K562 (cell line): ENCODE measurements around the gene IDH1. TPM values are rescaled to one million over a fixed set of nuclear protein-coding genes. Genes with fewer than 3 reads are reported as not detected.

Source experiments
- CEBPG ChIP-seq, 3 experiments: fragments of 200-800 bp in 1 of 3; sonication (Bioruptor generic) in 1 of 3; sonication (generic) in 1 of 3; formaldehyde crosslinking in 1 of 3; IDR thresholded peaks in 2 of 3; conservative IDR thresholded peaks in 1 of 3; 2 replicates each; pipeline versions ENCODE4 v1.6.1 to v1.8.0; 2016 to 2022; ENCODE audit warnings: missing compliant biosample characterization in 2 of 3, missing genetic modification characterization in 2 of 3, mild to moderate bottlenecking in 1 of 3, missing genetic modification reagents in 1 of 3
- DDX20 ChIP-seq: fragments of 450-650 bp; IDR thresholded peaks from 2 replicates; pipeline ENCODE4 v1.6.1; 2016; ENCODE audit warnings: missing genetic modification characterization, low read depth, mild to moderate bottlenecking, missing compliant biosample characterization, moderate library complexity
- EWSR1 ChIP-seq: fragments of 450-650 bp; IDR thresholded peaks from 2 replicates; pipeline ENCODE4 v1.6.1; 2018; ENCODE audit warnings: borderline replicate concordance, mild to moderate bottlenecking, low read depth, moderate library complexity; ENCODE audit not compliant: partially characterized antibody
- HBP1 ChIP-seq: fragments of 450-650 bp; formaldehyde crosslinking; IDR thresholded peaks from 2 replicates; pipeline ENCODE4 v1.4.0; 2022; ENCODE audit warnings: missing genetic modification characterization
- MTA1 ChIP-seq: fragments of 450-650 bp; IDR thresholded peaks from 2 replicates; pipeline ENCODE4 v1.6.1; 2017; ENCODE audit warnings: borderline replicate concordance
- POLR2H ChIP-seq: IDR thresholded peaks from 2 replicates; pipeline ENCODE4 v1.6.1; 2016; ENCODE audit warnings: missing genetic modification characterization, low read depth, mild to moderate bottlenecking, control low read depth, missing compliant biosample characterization, moderate library complexity
- PURB ChIP-seq: sonication (generic); formaldehyde crosslinking; IDR thresholded peaks from 2 replicates; pipeline ENCODE4 v1.9.0; 2021; ENCODE audit warnings: low read depth, mild to moderate bottlenecking, missing genetic modification reagents
- RFX1 ChIP-seq: fragments of 450-650 bp; IDR thresholded peaks from 2 replicates; pipeline ENCODE4 v1.6.1; 2016; ENCODE audit warnings: mild to moderate bottlenecking, moderate library complexity
- TCF7 ChIP-seq: sonication (generic); IDR thresholded peaks from 2 replicates; pipeline ENCODE4 v1.6.1; 2016; ENCODE audit warnings: antibody characterized with exemption, borderline replicate concordance
- ZNF175 ChIP-seq: fragments of 200-800 bp; sonication (Bioruptor generic); IDR thresholded peaks from 2 replicates; pipeline ENCODE4 v1.6.1; 2016; ENCODE audit warnings: low read depth, mild to moderate bottlenecking, missing genetic modification characterization, missing compliant biosample characterization
- ZNF785 ChIP-seq: fragments of 250-450 bp; sonication (Bioruptor Pico); IDR thresholded peaks from 2 replicates; pipeline ENCODE4 v1.4.0; 2020; ENCODE audit warnings: mild to moderate bottlenecking
- polyA plus RNA-seq, 8 experiments: library from polyadenylated mRNA; depleted of rRNA in 4 of 8; stranded (reverse) in 5 of 8; unstranded in 3 of 8; fragments of >200 nt; fragmentation: Nextera tagmentation in 2 of 8; fragmentation: Illumina TruSeq in 1 of 8; extraction: Ambion mirVana in 2 of 8; extraction: Trizol in 1 of 8; gene quantifications; 2 replicates each; pipeline versions ENCODE4 v1.2.1 to v1.2.3, GENCODE V29; 2011 to 2014; ENCODE audit warnings: inconsistent platforms in 1 of 8, missing spikeins in 1 of 8
- total RNA-seq, 7 experiments: library from RNA; depleted of rRNA in 6 of 7; stranded (reverse); fragments of >200 nt in 6 of 7; fragmentation: Illumina TruSeq in 2 of 7; extraction: Trizol in 2 of 7; gene quantifications; 2 replicates each; pipeline versions ENCODE4 v1.2.1 to v1.2.3, GENCODE V29; 2011 to 2021; ENCODE audit warnings: low replicate concordance in 1 of 7
- TF ChIP-seq, protein P1 (sequence below): fragments of 450-650 bp; formaldehyde crosslinking; IDR thresholded peaks from 2 replicates; pipeline ENCODE4 v1.4.0; 2020; ENCODE audit warnings: mild to moderate bottlenecking, moderate library complexity
- TF ChIP-seq, protein P2 (sequence below): IDR thresholded peaks from 2 replicates; pipeline ENCODE4 v1.6.1; 2011; ENCODE audit warnings: borderline replicate concordance, low read depth, mild to moderate bottlenecking, moderate library complexity, low read length; ENCODE audit not compliant: insufficient read depth, poor library complexity, severe bottlenecking
- TF ChIP-seq, protein P3 (sequence below): IDR thresholded peaks from 2 replicates; pipeline ENCODE4 v1.6.1; 2014; ENCODE audit warnings: antibody characterized with exemption
- TF ChIP-seq, protein P4 (sequence below): fragments of 450-650 bp; IDR thresholded peaks from 2 replicates; pipeline ENCODE4 v1.6.1; 2016; ENCODE audit warnings: borderline replicate concordance

IDH1 gene
- total and polyA plus RNA-seq, 9 of the 15 experiments (the other 6 are each of a cell fraction or from before 2014, with no cell fraction given) = 61.9 to 194 (median 101) TPM

DNA sequence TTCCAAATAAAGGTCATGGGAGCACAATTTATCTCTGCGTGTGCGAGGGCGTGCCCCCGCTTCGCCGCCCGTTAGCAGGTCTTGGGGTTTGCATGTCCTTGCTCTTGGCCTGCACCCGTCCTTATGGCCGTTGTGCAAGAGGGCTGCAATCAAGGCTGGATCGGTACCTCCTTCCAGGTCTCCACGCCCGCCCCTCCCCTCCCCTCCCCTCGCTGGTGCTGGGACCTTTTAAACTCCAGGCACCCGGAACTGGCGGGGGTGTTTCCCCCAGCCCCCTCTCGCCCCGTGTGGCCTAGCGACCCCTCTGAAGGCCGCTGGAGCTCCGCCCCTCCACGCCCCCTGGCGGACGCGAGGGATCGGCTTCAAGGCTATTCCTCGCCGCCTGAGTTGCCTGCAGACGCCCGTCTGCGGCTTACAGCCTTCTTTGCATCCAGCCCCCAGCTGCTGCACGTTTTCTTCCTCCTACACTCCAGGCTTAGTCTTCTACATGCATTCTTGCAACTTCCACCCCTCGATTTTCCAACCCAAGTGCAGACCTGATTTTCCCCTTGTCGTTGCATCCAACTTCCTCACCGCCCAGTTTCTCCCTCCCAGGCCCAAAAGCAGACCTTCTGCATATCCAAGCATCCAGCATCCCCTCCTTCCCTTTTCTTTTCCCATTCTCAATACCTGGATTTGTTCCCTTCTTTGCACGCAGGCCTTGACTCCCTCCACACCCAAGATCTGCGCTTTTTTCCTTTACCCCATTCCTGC is 577 bp downstream of the IDH1 start (continued):
- no peak for TF ChIP-seq EWSR1
- TF ChIP-seq, protein P1, sequence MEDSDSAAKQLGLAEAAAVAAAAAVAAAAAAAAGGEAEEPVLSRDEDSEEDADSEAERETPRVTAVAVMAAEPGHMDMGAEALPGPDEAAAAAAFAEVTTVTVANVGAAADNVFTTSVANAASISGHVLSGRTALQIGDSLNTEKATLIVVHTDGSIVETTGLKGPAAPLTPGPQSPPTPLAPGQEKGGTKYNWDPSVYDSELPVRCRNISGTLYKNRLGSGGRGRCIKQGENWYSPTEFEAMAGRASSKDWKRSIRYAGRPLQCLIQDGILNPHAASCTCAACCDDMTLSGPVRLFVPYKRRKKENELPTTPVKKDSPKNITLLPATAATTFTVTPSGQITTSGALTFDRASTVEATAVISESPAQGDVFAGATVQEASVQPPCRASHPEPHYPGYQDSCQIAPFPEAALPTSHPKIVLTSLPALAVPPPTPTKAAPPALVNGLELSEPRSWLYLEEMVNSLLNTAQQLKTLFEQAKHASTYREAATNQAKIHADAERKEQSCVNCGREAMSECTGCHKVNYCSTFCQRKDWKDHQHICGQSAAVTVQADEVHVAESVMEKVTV (CRISPR knock-in tag) = no peak
- TF ChIP-seq, protein P2, sequence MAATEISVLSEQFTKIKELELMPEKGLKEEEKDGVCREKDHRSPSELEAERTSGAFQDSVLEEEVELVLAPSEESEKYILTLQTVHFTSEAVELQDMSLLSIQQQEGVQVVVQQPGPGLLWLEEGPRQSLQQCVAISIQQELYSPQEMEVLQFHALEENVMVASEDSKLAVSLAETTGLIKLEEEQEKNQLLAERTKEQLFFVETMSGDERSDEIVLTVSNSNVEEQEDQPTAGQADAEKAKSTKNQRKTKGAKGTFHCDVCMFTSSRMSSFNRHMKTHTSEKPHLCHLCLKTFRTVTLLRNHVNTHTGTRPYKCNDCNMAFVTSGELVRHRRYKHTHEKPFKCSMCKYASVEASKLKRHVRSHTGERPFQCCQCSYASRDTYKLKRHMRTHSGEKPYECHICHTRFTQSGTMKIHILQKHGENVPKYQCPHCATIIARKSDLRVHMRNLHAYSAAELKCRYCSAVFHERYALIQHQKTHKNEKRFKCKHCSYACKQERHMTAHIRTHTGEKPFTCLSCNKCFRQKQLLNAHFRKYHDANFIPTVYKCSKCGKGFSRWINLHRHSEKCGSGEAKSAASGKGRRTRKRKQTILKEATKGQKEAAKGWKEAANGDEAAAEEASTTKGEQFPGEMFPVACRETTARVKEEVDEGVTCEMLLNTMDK = peak; percentile 85
- TF ChIP-seq CEBPG (CRISPR knock-in tag; IDR thresholded peaks at IDR 0.05) = peak; percentile 98
- peak; percentile 90 to 96 for TF ChIP-seq CEBPG (tag; conservative IDR thresholded peaks at IDR 0.05 in 1 of 2, IDR thresholded peaks at IDR 0.05 in 1 of 2)
- TF ChIP-seq MTA1 = no peak
- no peak for TF ChIP-seq TCF7
- peak; percentile 23; the same call in 1 of the 2 replicates for TF ChIP-seq RFX1
- TF ChIP-seq POLR2H = peak; percentile 83
- TF ChIP-seq, protein P3, sequence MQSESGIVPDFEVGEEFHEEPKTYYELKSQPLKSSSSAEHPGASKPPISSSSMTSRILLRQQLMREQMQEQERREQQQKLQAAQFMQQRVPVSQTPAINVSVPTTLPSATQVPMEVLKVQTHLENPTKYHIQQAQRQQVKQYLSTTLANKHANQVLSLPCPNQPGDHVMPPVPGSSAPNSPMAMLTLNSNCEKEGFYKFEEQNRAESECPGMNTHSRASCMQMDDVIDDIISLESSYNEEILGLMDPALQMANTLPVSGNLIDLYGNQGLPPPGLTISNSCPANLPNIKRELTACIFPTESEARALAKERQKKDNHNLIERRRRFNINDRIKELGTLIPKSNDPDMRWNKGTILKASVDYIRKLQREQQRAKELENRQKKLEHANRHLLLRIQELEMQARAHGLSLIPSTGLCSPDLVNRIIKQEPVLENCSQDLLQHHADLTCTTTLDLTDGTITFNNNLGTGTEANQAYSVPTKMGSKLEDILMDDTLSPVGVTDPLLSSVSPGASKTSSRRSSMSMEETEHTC = no peak
- TF ChIP-seq, protein P4, sequence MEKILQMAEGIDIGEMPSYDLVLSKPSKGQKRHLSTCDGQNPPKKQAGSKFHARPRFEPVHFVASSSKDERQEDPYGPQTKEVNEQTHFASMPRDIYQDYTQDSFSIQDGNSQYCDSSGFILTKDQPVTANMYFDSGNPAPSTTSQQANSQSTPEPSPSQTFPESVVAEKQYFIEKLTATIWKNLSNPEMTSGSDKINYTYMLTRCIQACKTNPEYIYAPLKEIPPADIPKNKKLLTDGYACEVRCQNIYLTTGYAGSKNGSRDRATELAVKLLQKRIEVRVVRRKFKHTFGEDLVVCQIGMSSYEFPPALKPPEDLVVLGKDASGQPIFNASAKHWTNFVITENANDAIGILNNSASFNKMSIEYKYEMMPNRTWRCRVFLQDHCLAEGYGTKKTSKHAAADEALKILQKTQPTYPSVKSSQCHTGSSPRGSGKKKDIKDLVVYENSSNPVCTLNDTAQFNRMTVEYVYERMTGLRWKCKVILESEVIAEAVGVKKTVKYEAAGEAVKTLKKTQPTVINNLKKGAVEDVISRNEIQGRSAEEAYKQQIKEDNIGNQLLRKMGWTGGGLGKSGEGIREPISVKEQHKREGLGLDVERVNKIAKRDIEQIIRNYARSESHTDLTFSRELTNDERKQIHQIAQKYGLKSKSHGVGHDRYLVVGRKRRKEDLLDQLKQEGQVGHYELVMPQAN = no peak
- no peak for TF ChIP-seq ZNF175 (CRISPR knock-in tag)
- TF ChIP-seq ZNF785 (CRISPR knock-in tag) = no peak
- no peak for TF ChIP-seq PURB (CRISPR knock-in tag)
- no peak for TF ChIP-seq DDX20
- 0 out of 2 replicates have a peak, but pooled peaks have one; percentile 23 for TF ChIP-seq HBP1 (CRISPR knock-in tag)
